BE2C (cell line): ENCODE results near the gene IL1RAP.

Experiments
- DNase-seq: peaks from one replicate; pipeline ENCODE4 v3.0.0-alpha.2; 2020
- H3K27me3 ChIP-seq: fragments of 250-450 bp; sonication (Bioruptor Pico); 2 replicates; pipeline ENCODE4 v1.5.1; 2020; ENCODE audit warnings: mild to moderate bottlenecking
- H3K36me3 ChIP-seq: fragments of 250-450 bp; sonication (Bioruptor Pico); 2 replicates; pipeline ENCODE4 v1.5.1; 2020; ENCODE audit warnings: mild to moderate bottlenecking
- H3K4me1 ChIP-seq: fragments of 250-450 bp; sonication (Bioruptor Pico); 2 replicates; pipeline ENCODE4 v1.5.1; 2020
- H3K4me3 ChIP-seq: 2 replicates; pipeline ENCODE4 v1.5.1; 2011; ENCODE audit warnings: low read depth, low read length
- H3K9me3 ChIP-seq: fragments of 250-450 bp; sonication (Bioruptor Pico); 2 replicates; pipeline ENCODE4 v1.5.1; 2020
- TF ChIP-seq, protein P1 (sequence below): IDR thresholded peaks from 2 replicates; pipeline ENCODE4 v1.5.1; 2012; ENCODE audit warnings: mild to moderate bottlenecking, low read depth, low read length

IL1RAP gene

DNA sequence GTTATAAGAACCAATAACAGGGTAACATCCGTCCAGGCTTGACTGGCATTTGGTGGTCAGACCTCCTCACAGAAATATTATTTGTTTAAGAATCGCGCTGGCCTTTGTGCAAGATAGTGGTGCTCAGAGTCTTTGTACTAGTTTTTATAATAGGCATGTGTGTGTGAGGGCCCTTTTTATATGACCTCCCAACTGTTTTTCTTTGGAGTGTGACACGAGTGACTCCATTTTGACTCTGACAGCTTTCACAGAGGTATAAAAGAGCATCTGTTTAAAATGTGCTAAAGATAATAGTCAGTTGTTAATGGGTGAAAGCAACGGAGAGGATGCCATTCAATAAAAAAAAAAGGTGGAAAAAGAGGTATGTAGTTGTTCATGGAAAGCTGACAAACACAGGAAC, 110.4 kb downstream of the IL1RAP start:
- H3K9me3 ChIP-seq: no peaks in the 10 kb centered on the region
- no peak for DNase-seq
- H3K36me3 ChIP-seq: no peaks in the 10 kb centered on the region
- H3K27me3 ChIP-seq: no peaks in the 10 kb centered on the region
- no peak overlapping the region for H3K4me3 ChIP-seq
- H3K4me1 ChIP-seq: no peaks in the 10 kb centered on the region
- TF ChIP-seq, protein P1, sequence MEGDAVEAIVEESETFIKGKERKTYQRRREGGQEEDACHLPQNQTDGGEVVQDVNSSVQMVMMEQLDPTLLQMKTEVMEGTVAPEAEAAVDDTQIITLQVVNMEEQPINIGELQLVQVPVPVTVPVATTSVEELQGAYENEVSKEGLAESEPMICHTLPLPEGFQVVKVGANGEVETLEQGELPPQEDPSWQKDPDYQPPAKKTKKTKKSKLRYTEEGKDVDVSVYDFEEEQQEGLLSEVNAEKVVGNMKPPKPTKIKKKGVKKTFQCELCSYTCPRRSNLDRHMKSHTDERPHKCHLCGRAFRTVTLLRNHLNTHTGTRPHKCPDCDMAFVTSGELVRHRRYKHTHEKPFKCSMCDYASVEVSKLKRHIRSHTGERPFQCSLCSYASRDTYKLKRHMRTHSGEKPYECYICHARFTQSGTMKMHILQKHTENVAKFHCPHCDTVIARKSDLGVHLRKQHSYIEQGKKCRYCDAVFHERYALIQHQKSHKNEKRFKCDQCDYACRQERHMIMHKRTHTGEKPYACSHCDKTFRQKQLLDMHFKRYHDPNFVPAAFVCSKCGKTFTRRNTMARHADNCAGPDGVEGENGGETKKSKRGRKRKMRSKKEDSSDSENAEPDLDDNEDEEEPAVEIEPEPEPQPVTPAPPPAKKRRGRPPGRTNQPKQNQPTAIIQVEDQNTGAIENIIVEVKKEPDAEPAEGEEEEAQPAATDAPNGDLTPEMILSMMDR: no peak

DNA sequence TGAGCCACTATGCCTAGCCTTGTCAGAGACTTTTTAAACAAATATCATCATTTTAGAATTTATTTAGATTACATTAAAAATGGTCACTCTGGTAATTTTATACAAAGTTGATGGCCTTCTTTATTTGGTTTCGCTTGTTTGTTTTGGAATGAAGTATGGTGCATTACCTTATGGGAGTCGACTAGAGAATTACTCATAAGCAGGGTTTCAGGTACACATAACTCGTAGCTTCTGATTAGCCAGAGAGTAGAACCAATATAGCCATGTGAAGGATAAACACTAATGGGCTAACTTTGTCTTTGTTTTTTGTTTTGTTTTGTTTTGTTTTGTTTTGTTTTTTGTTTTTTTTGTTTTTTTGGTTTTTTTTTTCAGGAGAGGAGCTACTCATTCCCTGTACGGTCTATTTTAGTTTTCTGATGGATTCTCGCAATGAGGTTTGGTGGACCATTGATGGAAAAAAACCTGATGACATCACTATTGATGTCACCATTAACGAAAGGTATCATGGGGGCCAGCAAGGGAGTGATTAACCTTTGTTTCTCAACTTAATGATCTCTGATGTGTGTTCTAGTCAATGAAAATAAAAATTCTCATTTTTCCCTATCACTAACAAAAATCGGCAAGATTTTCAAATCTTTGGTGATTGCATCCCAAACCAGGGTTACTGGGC, 113.2 kb downstream of the IL1RAP start:
- Histone ChIP-seq H3K4me3 (no peak overlapping the region), H3K27me3 (no peaks in the 10 kb centered on the region), H3K36me3 (no peaks in the 10 kb centered on the region), H3K9me3 (no peaks in the 10 kb centered on the region), H3K4me1 (no peaks in the 10 kb centered on the region)
- no peak for DNase-seq
- TF ChIP-seq, protein P1: no peak

DNA sequence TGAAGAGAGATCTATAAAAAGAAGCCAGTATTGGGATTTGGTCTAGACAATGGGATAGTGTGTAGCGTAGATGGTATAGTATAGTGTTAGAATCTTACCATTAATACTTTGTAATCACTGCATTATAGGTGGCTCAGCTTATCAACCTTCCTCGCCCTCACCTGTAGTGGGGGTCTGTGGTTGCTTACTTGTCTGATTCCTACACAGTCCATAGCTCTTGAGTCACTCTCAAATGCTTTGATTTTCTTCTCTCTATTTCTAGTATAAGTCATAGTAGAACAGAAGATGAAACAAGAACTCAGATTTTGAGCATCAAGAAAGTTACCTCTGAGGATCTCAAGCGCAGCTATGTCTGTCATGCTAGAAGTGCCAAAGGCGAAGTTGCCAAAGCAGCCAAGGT, 115.2 kb downstream of the IL1RAP start:
- Histone ChIP-seq H3K36me3 (no peaks in the 10 kb centered on the region), H3K27me3 (no peaks in the 10 kb centered on the region), H3K4me1 (no peaks in the 10 kb centered on the region), H3K4me3 (no peak overlapping the region), H3K9me3 (no peaks in the 10 kb centered on the region)
- TF ChIP-seq, protein P1: no peak
- DNase-seq: no peak

DNA sequence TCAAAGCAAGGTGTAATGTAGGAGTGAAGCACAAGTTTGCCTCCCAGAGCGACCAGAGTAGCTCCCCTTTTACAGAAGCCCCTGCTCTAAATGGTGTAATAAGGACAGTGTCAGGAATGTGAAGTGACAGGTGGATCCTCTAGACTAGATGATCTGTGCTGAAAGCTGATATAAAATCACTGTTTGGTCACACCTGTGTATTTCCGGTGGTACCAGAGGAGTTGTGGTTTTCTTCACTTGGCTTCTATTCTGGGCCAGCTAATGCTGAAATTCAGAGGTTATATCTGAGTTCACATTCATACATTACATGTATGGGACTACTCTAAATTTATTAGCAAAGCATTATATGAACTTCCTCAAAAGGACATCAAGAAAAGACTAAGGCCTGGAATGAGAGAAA, 117.4 kb downstream of the IL1RAP start:
- H3K9me3 ChIP-seq: no peaks in the 10 kb centered on the region
- TF ChIP-seq, protein P1: no peak
- no peaks in the 10 kb centered on the region for H3K4me1 ChIP-seq
- H3K27me3 ChIP-seq: no peaks in the 10 kb centered on the region
- no peak for DNase-seq
- no peak overlapping the region for H3K4me3 ChIP-seq
- H3K36me3 ChIP-seq: no peaks in the 10 kb centered on the region

DNA sequence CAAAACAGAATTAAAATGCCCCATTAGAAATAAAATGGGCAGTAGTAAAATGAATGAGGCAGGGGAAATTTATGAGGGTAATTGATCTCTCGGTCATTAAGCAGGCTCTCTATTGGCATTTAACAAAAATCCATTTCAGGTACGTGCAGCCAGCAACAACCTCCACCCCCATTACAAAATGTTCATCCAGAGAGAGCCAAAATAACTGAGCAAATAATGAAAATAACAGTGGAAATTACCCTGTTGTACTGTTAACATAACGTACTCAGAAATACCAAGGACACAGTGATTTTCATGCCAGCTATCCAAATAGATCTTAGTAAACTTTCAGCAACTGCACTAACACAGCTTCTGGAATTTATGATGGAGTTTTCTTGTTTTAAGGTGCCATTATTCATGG, 127.7 kb downstream of the IL1RAP start:
- DNase-seq: no peak
- H3K36me3 ChIP-seq: no peaks in the 10 kb centered on the region
- TF ChIP-seq, protein P1: no peak
- no peaks in the 10 kb centered on the region for H3K27me3 ChIP-seq
- no peaks in the 10 kb centered on the region for H3K4me1 ChIP-seq
- H3K4me3 ChIP-seq: no peak overlapping the region
- H3K9me3 ChIP-seq: no peaks in the 10 kb centered on the region

DNA sequence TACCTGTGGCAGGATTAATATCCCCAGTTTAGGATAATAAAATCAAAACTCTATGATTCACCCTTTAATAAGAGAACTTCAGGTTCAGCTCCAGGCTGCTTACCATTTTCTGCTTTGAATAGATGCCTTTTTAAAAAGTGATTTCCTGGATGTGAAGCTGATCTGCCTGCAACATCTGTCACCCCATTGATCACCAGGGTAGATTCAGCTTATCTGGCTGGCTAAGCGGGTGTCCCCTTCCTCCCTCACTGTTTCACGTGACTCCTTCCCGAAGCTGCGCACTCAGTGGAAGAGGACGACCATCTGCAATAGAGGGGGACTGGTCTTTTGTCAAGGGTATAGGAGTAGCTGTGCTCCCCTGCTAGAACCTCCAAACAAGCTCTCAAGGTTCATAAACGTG, 128.1 kb downstream of the IL1RAP start:
- no peak for DNase-seq
- no peaks in the 10 kb centered on the region for H3K27me3 ChIP-seq
- no peaks in the 10 kb centered on the region for H3K9me3 ChIP-seq
- no peaks in the 10 kb centered on the region for H3K36me3 ChIP-seq
- no peak overlapping the region for H3K4me3 ChIP-seq
- H3K4me1 ChIP-seq: no peaks in the 10 kb centered on the region
- TF ChIP-seq, protein P1: no peak
